K562 treated with DMSO at 1 percent for 48 hours (cell line): Measurements from ENCODE around the gene SLC36A4. TPM values are rescaled to one million over a fixed set of nuclear protein-coding genes. Genes with fewer than 3 reads are reported as not detected.

Experiments used
- total RNA-seq: library from RNA; unstranded; fragments of 300-600 nt; gene quantifications from 2 replicates; pipeline ENCODE4 v1.2.3, GENCODE V29; 2022; ENCODE audit warnings: low replicate concordance; ENCODE audit errors: extremely low read depth

The SLC36A4 gene
- total RNA-seq = not detected in 2 replicates

DNA sequence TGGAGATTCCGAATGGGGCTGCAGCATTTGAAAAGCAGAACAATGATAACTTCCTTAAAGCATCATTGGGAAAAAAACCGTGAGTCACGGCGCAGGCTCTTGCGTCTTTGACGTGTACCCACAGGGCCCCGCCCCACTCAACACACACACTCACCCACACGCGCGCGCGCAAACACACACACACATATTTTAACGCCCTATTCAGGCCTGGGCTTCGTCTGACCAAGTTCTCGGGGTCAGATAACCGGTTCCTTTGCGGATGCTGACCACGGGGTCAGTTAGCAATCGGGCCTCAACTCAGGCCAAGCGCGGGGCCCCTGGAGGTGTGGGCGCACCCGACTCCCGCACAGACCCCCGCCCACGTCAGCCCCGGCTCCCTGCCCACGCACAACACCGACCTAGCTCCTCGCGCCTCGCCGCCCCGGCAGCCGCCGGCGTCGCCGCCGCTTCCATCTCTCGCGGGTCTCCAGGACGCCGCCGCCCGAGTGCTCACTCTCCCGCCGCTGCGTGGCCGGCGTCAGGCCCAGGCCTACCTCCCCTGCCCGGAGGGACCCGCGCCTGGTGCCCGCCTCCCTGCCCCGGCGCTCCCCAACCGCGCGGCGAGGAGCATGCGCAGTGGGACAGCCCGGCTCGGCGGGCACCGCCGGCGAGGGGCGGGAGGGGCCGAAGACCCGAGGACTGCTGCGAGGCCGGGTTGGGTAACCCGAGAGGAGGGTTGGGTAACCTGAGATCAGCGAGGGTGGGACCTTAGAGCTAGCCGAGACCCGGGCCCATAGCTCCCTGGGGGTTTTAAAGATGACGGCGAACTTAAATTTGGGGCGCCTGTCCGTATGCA is at the start of gene SLC36A4:
SLC36A4 (minus strand) TSS at position 612 of the 835 bp plus-strand sequence; CDS start at position 453, 159 bp downstream.

Other genes starting within 250 kb of the SLC36A4 start
- gene MTNR1B, start 228.3 kb downstream of the SLC36A4 start, total RNA-seq = not detected in 2 replicates
- gene DEUP1, start 132.8 kb upstream of the SLC36A4 start, total RNA-seq = not detected in 2 replicates